Esophagus squamous epithelium (tissue), 5 donors: ENCODE measurements around the gene LDLRAD4. TPM values are rescaled to one million over a fixed set of nuclear protein-coding genes. Genes with fewer than 3 reads are reported as not detected.

ENCODE experiments used
- DNase-seq: peaks from one replicate; lab custom pipeline; 2025; lab: John Stamatoyannopoulos, UW
- H3K27ac ChIP-seq, 4 donors: fragments of 200-600 bp; sonication (generic); one replicate each; pipeline ENCODE4 v1.5.1; 2016 to 2019; ENCODE audit warnings: mild to moderate bottlenecking in 1 of 4
- H3K27me3 ChIP-seq, 4 donors: fragments of 200-600 bp; sonication (generic); 1 replicate in 3 of 4; 2 replicates in 1 of 4; pipeline versions ENCODE4 v1.5.1 to v1.6.0; 2017 to 2021; ENCODE audit warnings: antibody characterized with exemption in 1 of 4
- H3K36me3 ChIP-seq, 3 donors: fragments of 200-600 bp; sonication (generic); one replicate each; pipeline ENCODE4 v1.5.1; 2016 to 2019
- H3K4me1 ChIP-seq, 3 donors: fragments of 200-600 bp; sonication (generic); one replicate each; pipeline ENCODE4 v1.5.1; 2017 to 2019
- H3K4me3 ChIP-seq, 4 donors: fragments of 200-600 bp; sonication (generic); 1 replicate in 3 of 4; 2 replicates in 1 of 4; pipeline ENCODE4 v1.5.1; 2016 to 2019; ENCODE audit warnings: mild to moderate bottlenecking in 2 of 4, moderate library complexity in 1 of 4
- H3K9me3 ChIP-seq, 3 donors: fragments of 200-600 bp; sonication (generic); one replicate each; pipeline ENCODE4 v1.5.1; 2016 to 2019
- CTCF ChIP-seq, 6 experiments: fragments of 450-650 bp in 4 of 6; fragments of 200-600 bp in 2 of 6; sonication (generic) in 2 of 6; IDR thresholded peaks; one replicate each; pipeline ENCODE4 v1.5.1; 2016 to 2019; ENCODE audit warnings: antibody characterized with exemption in 6 of 6, mild to moderate bottlenecking in 4 of 6, moderate library complexity in 4 of 6
- POLR2A ChIP-seq, 4 donors: fragments of 450-650 bp; IDR thresholded peaks; one replicate each; pipeline ENCODE4 v1.6.1; 2017; ENCODE audit warnings: antibody characterized with exemption in 4 of 4, mild to moderate bottlenecking in 4 of 4, moderate library complexity in 3 of 4
- WGBS, 2 donors: methylation state at CpG; one replicate each; pipeline ENCODE4 v1.1.5; 2018; 5-methylcytosine and 5-hydroxymethylcytosine counted together
- intact Hi-C: fragments of 100-400 bp; cut with DNase I; formaldehyde crosslinking; loops from one replicate; pipeline ENCODE4 v1.15.0; 2022
- total RNA-seq, 4 donors: library from RNA; depleted of rRNA; stranded (reverse); fragments of >200 nt; gene quantifications; one replicate each; pipeline ENCODE4 v1.1.0, GENCODE V29; 2016
- donor health status: DM: yes; HTN: yes; CAD: no.

Gene LDLRAD4
- total RNA-seq, 4 donors from 2014 or later = 0.91 to 17.9 (median 6.8) TPM

GRCh38 chr18:13599031-13599430 is 380.5 kb downstream of the LDLRAD4 start:
- H3K36me3 ChIP-seq = no peaks in the 10 kb centered on the region
- TF ChIP-seq CTCF (IDR thresholded peaks at IDR 0.05) (no peak), POLR2A (IDR thresholded peaks at IDR 0.05) (no peak)
- peaks cover 0 to 29% (median 25%) of the 10 kb centered on the region in 3 donors for H3K9me3 ChIP-seq
- no peak overlapping the region for H3K27ac ChIP-seq
- no peak for DNase-seq
- WGBS, 2 donors = 78 to 83% methylated on average over 1 of the region's 1 CpG
- H3K4me3 ChIP-seq = no peak overlapping the region
- no peaks in the 10 kb centered on the region for H3K4me1 ChIP-seq
- intact Hi-C loops = no loop called here
- H3K27me3 ChIP-seq = no peaks in the 10 kb centered on the region

GRCh38 chr18:13603304-13604019 is 384.9 kb downstream of the LDLRAD4 start:
- 81 to 93% methylated on average over 5 to 11 of the region's 14 CpGs for WGBS, 2 donors
- no peak overlapping the region for H3K27ac ChIP-seq
- intact Hi-C loops = no loop called here

GRCh38 chr18:13604786-13605185 is 386.2 kb downstream of the LDLRAD4 start:
- Histone ChIP-seq H3K9me3 (no peaks in the 10 kb centered on the region), H3K4me3 (no peak overlapping the region), H3K27ac (no peak overlapping the region), H3K27me3 (no peaks in the 10 kb centered on the region), H3K4me1 (peaks cover 0 to 3% (median 0%) of the 10 kb centered on the region in 3 donors), H3K36me3 (no peaks in the 10 kb centered on the region)
- intact Hi-C loops = no loop called here
- DNase-seq = no peak
- WGBS, 2 donors = 79 to 83% methylated on average over 5 to 7 of the region's 7 CpGs
- TF ChIP-seq CTCF (IDR thresholded peaks at IDR 0.05) = no peak
- TF ChIP-seq POLR2A (IDR thresholded peaks at IDR 0.05) = no peak

More at GRCh38 chr18:13603304-13604019, 384.9 kb downstream of the LDLRAD4 start:
- H3K4me3 ChIP-seq = no peak overlapping the region
- no peaks in the 10 kb centered on the region for H3K27me3 ChIP-seq
- H3K4me1 ChIP-seq = no peaks in the 10 kb centered on the region
- DNase-seq = no peak
- H3K36me3 ChIP-seq = no peaks in the 10 kb centered on the region
- no peak for TF ChIP-seq POLR2A (IDR thresholded peaks at IDR 0.05)
- no peak for TF ChIP-seq CTCF (IDR thresholded peaks at IDR 0.05)
- H3K9me3 ChIP-seq = peaks cover 0 to 5% (median 4%) of the 10 kb centered on the region in 3 donors

- WGBS, 2 donors = 81% methylated on average over 4 to 5 of the region's 5 CpGs
- no peak for DNase-seq
- intact Hi-C loops = no loop called here
- peaks cover 3 to 5% (median 4%) of the 10 kb centered on the region in 3 donors for H3K4me1 ChIP-seq
- TF ChIP-seq POLR2A (IDR thresholded peaks at IDR 0.05) (no peak), CTCF (IDR thresholded peaks at IDR 0.05) (no peak)
- no peak overlapping the region for H3K4me3 ChIP-seq
- H3K27me3 ChIP-seq = peaks cover 0 to 2% (median 0%) of the 10 kb centered on the region in 4 donors
- H3K36me3 ChIP-seq = no peaks in the 10 kb centered on the region
- H3K9me3 ChIP-seq = no peaks in the 10 kb centered on the region
- H3K27ac ChIP-seq = no peak overlapping the region
Measured at GRCh38 chr18:13605477-13605876, 386.9 kb downstream of the LDLRAD4 start.

GRCh38 chr18:13605901-13606300 is 387.3 kb downstream of the LDLRAD4 start:
- no peak for TF ChIP-seq POLR2A (IDR thresholded peaks at IDR 0.05)
- no peak for TF ChIP-seq CTCF (IDR thresholded peaks at IDR 0.05)

More at GRCh38 chr18:13605901-13606300, 387.3 kb downstream of the LDLRAD4 start:
- peaks cover 0 to 6% (median 0%) of the 10 kb centered on the region in 4 donors for H3K27me3 ChIP-seq
- H3K4me1 ChIP-seq = peaks cover 7 to 9% (median 8%) of the 10 kb centered on the region in 3 donors
- H3K36me3 ChIP-seq = no peaks in the 10 kb centered on the region
- H3K4me3 ChIP-seq = no peak overlapping the region
- no peak overlapping the region for H3K27ac ChIP-seq
- no peaks in the 10 kb centered on the region for H3K9me3 ChIP-seq
- intact Hi-C loops = no loop called here
- DNase-seq = no peak
- WGBS, 2 donors = 82 to 94% methylated on average over 4 to 6 of the region's 6 CpGs
